SU-DHL-6 (cell line): ENCODE results near the gene STPG4.

Experiments
- H2AFZ ChIP-seq: fragments of 200-600 bp; sonication (generic); 2 replicates; pipeline ENCODE4 v1.6.1; 2014; ENCODE audit warnings: low read depth, mild to moderate bottlenecking, moderate library complexity, mixed read lengths, antibody characterized with exemption, low read length; ENCODE audit not compliant: severe bottlenecking
- H3F3A ChIP-seq: fragments of 200-600 bp; shearing (Covaris generic); 2 replicates; pipeline ENCODE4 v1.6.0; 2016; ENCODE audit warnings: antibody characterized with exemption, mild to moderate bottlenecking; ENCODE audit not compliant: insufficient read depth
- H3K27ac ChIP-seq: fragments of 200-600 bp; sonication (generic); 2 replicates; pipeline ENCODE4 v1.5.1; 2016; ENCODE audit warnings: low read depth, mild to moderate bottlenecking, low read length, moderate library complexity, mixed read lengths
- H3K27me3 ChIP-seq: fragments of 200-600 bp; sonication (generic), shearing (Covaris generic); 2 replicates; pipeline ENCODE4 v1.6.0; 2014; ENCODE audit warnings: mild to moderate bottlenecking, low read length
- H3K36me3 ChIP-seq: fragments of 200-600 bp; sonication (generic); 2 replicates; pipeline ENCODE4 v1.6.1; 2014; ENCODE audit warnings: mild to moderate bottlenecking, low read length, mixed read lengths
- H3K4me2 ChIP-seq: fragments of 300-600, 200-600 bp; shearing (Covaris generic), sonication (generic); 2 replicates; pipeline ENCODE4 v1.6.0; 2014; ENCODE audit warnings: low read length, low read depth, mild to moderate bottlenecking; ENCODE audit not compliant: poor library complexity, severe bottlenecking
- H3K4me3 ChIP-seq: fragments of 200-600 bp; sonication (generic); 2 replicates; pipeline ENCODE4 v1.5.1; 2014; ENCODE audit warnings: antibody characterized with exemption, low read length, mild to moderate bottlenecking, mixed read lengths; ENCODE audit not compliant: insufficient read depth, poor library complexity, severe bottlenecking
- H3K79me2 ChIP-seq: fragments of 200-600 bp; sonication (generic); 2 replicates; pipeline ENCODE4 v1.6.1; 2014; ENCODE audit warnings: mild to moderate bottlenecking, low read length, moderate library complexity; ENCODE audit not compliant: insufficient read depth
- H3K9ac ChIP-seq: fragments of 200-600 bp; sonication (generic); 2 replicates; pipeline ENCODE4 v1.7.0; 2014; ENCODE audit warnings: mild to moderate bottlenecking, low read length
- H3K9me2 ChIP-seq: fragments of 200-600 bp; sonication (generic); replicated peaks from 2 replicates; pipeline ENCODE4 v1.6.1; 2014; ENCODE audit warnings: low read length; ENCODE audit not compliant: insufficient read depth
- H3K9me3 ChIP-seq: fragments of 200-600 bp; sonication (generic); 2 replicates; pipeline ENCODE4 v1.6.1; 2014; ENCODE audit warnings: low read length, mixed read lengths; ENCODE audit not compliant: insufficient read depth
- H4K20me1 ChIP-seq: fragments of 200-600 bp; sonication (generic); 2 replicates; pipeline ENCODE4 v1.6.1; 2014; ENCODE audit warnings: low read depth, mild to moderate bottlenecking, antibody characterized with exemption, low read length, moderate library complexity, mixed read lengths
- CTCF ChIP-seq: fragments of 200-600 bp; sonication (generic); IDR thresholded peaks from one replicate; pipeline ENCODE4 v1.5.1; 2017; ENCODE audit warnings: antibody characterized with exemption, mild to moderate bottlenecking, low read length, moderate library complexity; ENCODE audit not compliant: insufficient read depth, poor library complexity, severe bottlenecking
- EZH2phosphoT487 ChIP-seq: fragments of 200-600 bp; sonication (generic), shearing (Covaris generic); conservative IDR thresholded peaks from 2 replicates; pipeline ENCODE4 v1.6.1; 2018; ENCODE audit warnings: mild to moderate bottlenecking, antibody characterized with exemption, low read length, moderate library complexity, mixed read lengths

The STPG4 gene

DNA sequence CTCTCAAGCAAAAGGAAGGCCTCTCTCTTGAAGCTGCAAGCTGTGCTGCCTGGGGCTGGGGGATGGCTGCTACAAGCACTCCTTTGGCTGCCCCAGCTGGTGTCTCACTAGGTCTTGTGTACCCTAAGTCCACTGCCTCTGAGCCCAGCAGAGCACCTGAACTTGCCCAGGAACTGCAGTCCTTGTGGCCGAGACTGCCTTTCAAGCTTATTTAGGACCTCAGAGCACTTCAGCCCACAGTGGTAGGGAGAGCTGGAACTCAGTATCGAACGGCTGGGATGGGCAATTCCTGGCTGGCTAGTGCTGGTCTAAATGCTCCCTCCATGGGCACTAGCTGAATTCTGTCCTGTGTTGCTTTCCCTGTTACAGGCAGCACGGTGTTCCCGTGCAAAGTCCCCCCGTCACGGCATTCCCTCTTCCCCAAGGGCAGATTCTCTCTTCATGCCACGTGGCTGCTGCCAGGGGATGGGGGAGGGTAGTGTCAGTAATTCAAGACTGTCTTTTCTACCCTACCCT, 25.9 kb downstream of the STPG4 start:
- no peaks in the 10 kb centered on the region for H4K20me1 ChIP-seq
- no peak overlapping the region for H3K9ac ChIP-seq
- H3K9me2 ChIP-seq = no peaks in the 10 kb centered on the region
- H3K27ac ChIP-seq = no peak overlapping the region
- no peaks in the 10 kb centered on the region for H3K36me3 ChIP-seq
- H3K4me3 ChIP-seq = no peak overlapping the region
- no peak overlapping the region for H3K4me2 ChIP-seq
- H3K9me3 ChIP-seq = no peaks in the 10 kb centered on the region
- no peaks in the 10 kb centered on the region for H3K27me3 ChIP-seq
- H3F3A ChIP-seq = no peaks in the 10 kb centered on the region
- no peaks in the 10 kb centered on the region for H3K79me2 ChIP-seq
- no peak for TF ChIP-seq EZH2phosphoT487
- TF ChIP-seq CTCF = no peak
- H2AFZ ChIP-seq = no peak overlapping the region

GRCh38 chr2:47128705-47129104, 26.4 kb downstream of the STPG4 start:
- Histone ChIP-seq H3K36me3 (no peaks in the 10 kb centered on the region), H3K27me3 (no peaks in the 10 kb centered on the region), H3K27ac (no peak overlapping the region), H3K4me3 (no peak overlapping the region), H3K9ac (no peak overlapping the region), H3K79me2 (no peaks in the 10 kb centered on the region), H3F3A (no peaks in the 10 kb centered on the region), H2AFZ (no peak overlapping the region), H3K9me3 (no peaks in the 10 kb centered on the region), H4K20me1 (no peaks in the 10 kb centered on the region), H3K9me2 (no peaks in the 10 kb centered on the region), H3K4me2 (no peak overlapping the region)
- no peak for TF ChIP-seq CTCF
- TF ChIP-seq EZH2phosphoT487 = no peak

GRCh38 chr2:47127862-47128543, 27.1 kb downstream of the STPG4 start:
- no peak overlapping the region for H3K27ac ChIP-seq
- H4K20me1 ChIP-seq = no peaks in the 10 kb centered on the region
- no peak overlapping the region for H2AFZ ChIP-seq
- no peaks in the 10 kb centered on the region for H3K79me2 ChIP-seq
- H3K4me2 ChIP-seq = no peak overlapping the region
- H3K27me3 ChIP-seq = no peaks in the 10 kb centered on the region
- no peak for TF ChIP-seq CTCF
- TF ChIP-seq EZH2phosphoT487 = no peak
- H3K9me3 ChIP-seq = no peaks in the 10 kb centered on the region
- no peak overlapping the region for H3K4me3 ChIP-seq
- H3K36me3 ChIP-seq = no peaks in the 10 kb centered on the region
- no peaks in the 10 kb centered on the region for H3K9me2 ChIP-seq
- no peaks in the 10 kb centered on the region for H3F3A ChIP-seq
- H3K9ac ChIP-seq = no peak overlapping the region
